ENCODE measurements around the gene TMEM14C. TPM values are rescaled to one million over a fixed set of nuclear protein-coding genes. Genes with fewer than 3 reads are reported as not detected.

The TMEM14C gene
- total and polyA plus RNA-seq, 4 donors, result 52.8 to 173 (median 78.3) TPM

- no peaks in the 10 kb centered on the region for H3K27me3 ChIP-seq (ENCODE audit: control insufficient read depth in 3 of 3, insufficient read depth in 3 of 3, low read length in 2 of 3)
- peak overlapping the region; percentile 43 for H3K4me3 ChIP-seq
- no peaks in the 10 kb centered on the region for H3K9me3 ChIP-seq (ENCODE audit: control insufficient read depth in 4 of 4, insufficient read depth in 3 of 4, low read length in 3 of 4)
- no peak for ATAC-seq (ENCODE audit: insufficient read depth, low FRiP score)
- H3K27ac ChIP-seq (ENCODE audit: low read depth in 1 of 2, low read length in 1 of 2), result peak overlapping the region; percentile 91 to 92
- no peak for TF ChIP-seq CTCF (IDR thresholded peaks at IDR 0.05; ENCODE audit: control extremely low read depth, extremely low read depth)
- peaks cover 0 to 12% (median 9%) of the 10 kb centered on the region in 4 donors for H3K36me3 ChIP-seq (ENCODE audit: control insufficient read depth in 4 of 4, insufficient read depth in 4 of 4, low read length in 4 of 4)
- H3K4me1 ChIP-seq (ENCODE audit: control insufficient read depth in 5 of 5, insufficient read depth in 5 of 5, low read length in 5 of 5), result peaks cover 4 to 25% (median 8%) of the 10 kb centered on the region in 5 donors
- 78 to 86% methylated on average over 11 of the region's 11 CpGs for WGBS, 2 donors
- no peak for DNase-seq
- H3K9ac ChIP-seq (ENCODE audit: insufficient read depth in 1 of 2, low read length in 2 of 2), result peak overlapping the region; percentile 29 to 37
These were observed 860 bp upstream of the TMEM14C start for GRCh38 chr6:10721850-10722569.

- no peak for DNase-seq
- Histone ChIP-seq H3K9ac (ENCODE audit: insufficient read depth in 1 of 2, low read length in 2 of 2) (peak overlapping the region; percentile 29 to 37), H3K27me3 (ENCODE audit: control insufficient read depth in 3 of 3, insufficient read depth in 3 of 3, low read length in 2 of 3) (no peaks in the 10 kb centered on the region), H3K27ac (ENCODE audit: low read depth in 1 of 2, low read length in 1 of 2) (peak overlapping the region; percentile 91 to 92), H3K36me3 (ENCODE audit: control insufficient read depth in 4 of 4, insufficient read depth in 4 of 4, low read length in 4 of 4) (peaks cover 0 to 14% (median 10%) of the 10 kb centered on the region in 4 donors), H3K9me3 (ENCODE audit: control insufficient read depth in 4 of 4, insufficient read depth in 3 of 4, low read length in 3 of 4) (no peaks in the 10 kb centered on the region), H3K4me1 (ENCODE audit: control insufficient read depth in 5 of 5, insufficient read depth in 5 of 5, low read length in 5 of 5) (peaks cover 4 to 25% (median 8%) of the 10 kb centered on the region in 5 donors), H3K4me3 (peak overlapping the region; percentile 43)
- WGBS, 2 donors, result 0 to 1% methylated on average over 6 of the region's 6 CpGs
- no peak for ATAC-seq (ENCODE audit: insufficient read depth, low FRiP score)
- TF ChIP-seq CTCF (IDR thresholded peaks at IDR 0.05; ENCODE audit: control extremely low read depth, extremely low read depth), result no peak
These were observed 375 bp upstream of the TMEM14C start for GRCh38 chr6:10722570-10722819.

- no peak for ATAC-seq (ENCODE audit: insufficient read depth, low FRiP score)
- peak overlapping the region in 1 of 2 donors; percentile 91 for H3K9ac ChIP-seq (ENCODE audit: insufficient read depth in 1 of 2, low read length in 2 of 2)
- H3K36me3 ChIP-seq (ENCODE audit: control insufficient read depth in 4 of 4, insufficient read depth in 4 of 4, low read length in 4 of 4), result peaks cover 0 to 20% (median 16%) of the 10 kb centered on the region in 4 donors
- peak overlapping the region; percentile 66 for H3K4me3 ChIP-seq
- H3K4me1 ChIP-seq (ENCODE audit: control insufficient read depth in 5 of 5, insufficient read depth in 5 of 5, low read length in 5 of 5), result peaks cover 4 to 25% (median 8%) of the 10 kb centered on the region in 5 donors
- peak overlapping the region; percentile 91 to 92 for H3K27ac ChIP-seq (ENCODE audit: low read depth in 1 of 2, low read length in 1 of 2)
- no peaks in the 10 kb centered on the region for H3K27me3 ChIP-seq (ENCODE audit: control insufficient read depth in 3 of 3, insufficient read depth in 3 of 3, low read length in 2 of 3)
- TF ChIP-seq CTCF (IDR thresholded peaks at IDR 0.05; ENCODE audit: control extremely low read depth, extremely low read depth), result no peak
- DNase-seq, result no peak
- no peaks in the 10 kb centered on the region for H3K9me3 ChIP-seq (ENCODE audit: control insufficient read depth in 4 of 4, insufficient read depth in 3 of 4, low read length in 3 of 4)
- 28 to 45% methylated on average over 7 of the region's 7 CpGs for WGBS, 2 donors
These were observed 654 bp downstream of the TMEM14C start for GRCh38 chr6:10723567-10723881.

DNA sequence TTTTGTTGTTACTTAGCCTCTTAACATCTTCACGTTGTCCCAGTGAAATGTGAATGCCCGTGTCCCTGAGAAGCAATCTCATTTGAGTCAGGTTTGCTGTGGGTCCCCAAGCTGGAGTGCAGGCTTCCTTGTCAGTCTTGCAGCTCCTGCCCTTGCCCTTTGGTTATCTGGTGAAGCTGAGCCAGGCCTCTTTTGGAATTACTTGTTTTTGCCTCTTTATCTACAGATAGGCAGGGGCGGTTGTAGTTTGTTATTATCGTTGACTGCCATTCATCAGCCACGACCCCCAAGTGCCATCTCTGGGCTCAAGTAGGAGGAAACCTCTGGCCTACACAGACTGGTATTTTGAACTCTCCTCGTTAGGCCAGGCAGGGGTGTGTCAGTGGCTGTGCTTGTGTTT, 2.2 kb downstream of the TMEM14C start:
- TF ChIP-seq CTCF (IDR thresholded peaks at IDR 0.05; ENCODE audit: control extremely low read depth, extremely low read depth), result no peak
- ATAC-seq (ENCODE audit: insufficient read depth, low FRiP score), result no peak
- H3K9me3 ChIP-seq (ENCODE audit: control insufficient read depth in 4 of 4, insufficient read depth in 3 of 4, low read length in 3 of 4), result no peaks in the 10 kb centered on the region
- WGBS, 2 donors, result 79 to 86% methylated on average over 6 of the region's 6 CpGs
- no peak for DNase-seq
- no peak overlapping the region for H3K27ac ChIP-seq (ENCODE audit: low read depth in 1 of 2, low read length in 1 of 2)
- H3K27me3 ChIP-seq (ENCODE audit: control insufficient read depth in 3 of 3, insufficient read depth in 3 of 3, low read length in 2 of 3), result no peaks in the 10 kb centered on the region
- H3K4me1 ChIP-seq (ENCODE audit: control insufficient read depth in 5 of 5, insufficient read depth in 5 of 5, low read length in 5 of 5), result peaks cover 4 to 25% (median 8%) of the 10 kb centered on the region in 5 donors
- no peak overlapping the region for H3K4me3 ChIP-seq
- no peak overlapping the region for H3K9ac ChIP-seq (ENCODE audit: insufficient read depth in 1 of 2, low read length in 2 of 2)
- peaks cover 0 to 22% (median 16%) of the 10 kb centered on the region in 4 donors for H3K36me3 ChIP-seq (ENCODE audit: control insufficient read depth in 4 of 4, insufficient read depth in 4 of 4, low read length in 4 of 4)

All from lung (tissue), 12 donors.